Measurements from ENCODE around the gene UQCC5. TPM values are rescaled to one million over a fixed set of nuclear protein-coding genes. Genes with fewer than 3 reads are reported as not detected.

The UQCC5 gene
- polyA plus RNA-seq, 1 donor (not counting 4 experiments of a cell fraction or from before 2014, with no cell fraction given): 20.0 TPM

DNA sequence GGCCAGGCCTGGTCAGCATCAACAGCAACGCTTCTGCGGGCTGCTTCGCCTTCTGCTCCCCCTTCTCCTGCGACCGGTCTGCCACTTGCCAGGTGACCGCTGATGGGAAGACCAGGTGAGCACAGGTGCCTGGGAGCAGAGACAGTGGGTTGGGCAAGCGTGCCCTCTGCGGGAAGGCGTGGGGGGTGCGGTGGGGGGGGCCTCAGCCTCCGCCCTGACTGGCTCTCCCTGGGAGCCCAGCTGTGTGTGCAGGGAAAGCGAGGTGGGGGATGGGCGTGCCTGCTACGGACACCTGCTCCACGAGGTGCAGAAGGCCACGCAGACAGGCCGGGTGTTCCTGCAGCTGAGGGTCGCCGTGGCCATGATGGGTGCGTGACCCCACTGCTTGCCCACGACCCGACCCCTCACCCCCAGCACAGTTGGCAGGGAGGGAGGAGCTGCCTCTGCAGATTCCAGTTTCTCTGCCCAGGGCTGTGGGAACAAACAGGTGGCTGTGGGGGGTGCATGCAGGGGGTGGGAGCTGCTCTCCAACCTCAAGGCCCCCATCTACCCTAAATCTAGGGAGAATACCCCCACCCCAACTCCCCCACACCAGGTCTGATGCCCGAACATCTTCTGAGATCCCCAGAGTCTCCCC lies 32.5 kb upstream of the UQCC5 start:
- H3K9me1 ChIP-seq (ENCODE audit: control insufficient read depth, extremely low read depth, insufficient read depth, low read length): no peaks in the 10 kb centered on the region
- no peak overlapping the region for H3K4me2 ChIP-seq (ENCODE audit: control insufficient read depth, extremely low read depth, insufficient read depth, low read depth, low read length)
- TF ChIP-seq, protein P1, sequence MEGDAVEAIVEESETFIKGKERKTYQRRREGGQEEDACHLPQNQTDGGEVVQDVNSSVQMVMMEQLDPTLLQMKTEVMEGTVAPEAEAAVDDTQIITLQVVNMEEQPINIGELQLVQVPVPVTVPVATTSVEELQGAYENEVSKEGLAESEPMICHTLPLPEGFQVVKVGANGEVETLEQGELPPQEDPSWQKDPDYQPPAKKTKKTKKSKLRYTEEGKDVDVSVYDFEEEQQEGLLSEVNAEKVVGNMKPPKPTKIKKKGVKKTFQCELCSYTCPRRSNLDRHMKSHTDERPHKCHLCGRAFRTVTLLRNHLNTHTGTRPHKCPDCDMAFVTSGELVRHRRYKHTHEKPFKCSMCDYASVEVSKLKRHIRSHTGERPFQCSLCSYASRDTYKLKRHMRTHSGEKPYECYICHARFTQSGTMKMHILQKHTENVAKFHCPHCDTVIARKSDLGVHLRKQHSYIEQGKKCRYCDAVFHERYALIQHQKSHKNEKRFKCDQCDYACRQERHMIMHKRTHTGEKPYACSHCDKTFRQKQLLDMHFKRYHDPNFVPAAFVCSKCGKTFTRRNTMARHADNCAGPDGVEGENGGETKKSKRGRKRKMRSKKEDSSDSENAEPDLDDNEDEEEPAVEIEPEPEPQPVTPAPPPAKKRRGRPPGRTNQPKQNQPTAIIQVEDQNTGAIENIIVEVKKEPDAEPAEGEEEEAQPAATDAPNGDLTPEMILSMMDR (optimal IDR thresholded peaks at IDR 0.05 in 1 of 3, IDR thresholded peaks at IDR 0.05 in 1 of 3, conservative IDR thresholded peaks at IDR 0.05 in 1 of 3; ENCODE audit: extremely low read depth in 1 of 3, insufficient read depth in 2 of 3, low read length in 3 of 3): no peak
- TF ChIP-seq EZH2 (IDR thresholded peaks at IDR 0.05; ENCODE audit: low read length): no peak
- H3K4me1 ChIP-seq (ENCODE audit: control insufficient read depth, extremely low read depth, insufficient read depth, low read length): no peaks in the 10 kb centered on the region
- H3K79me2 ChIP-seq (ENCODE audit: control insufficient read depth, insufficient read depth, low read length): no peaks in the 10 kb centered on the region
- no peak overlapping the region for H3K4me3 ChIP-seq (ENCODE audit: control insufficient read depth in 2 of 3, extremely low read depth in 1 of 3, insufficient read depth in 2 of 3, low read depth in 1 of 3, low read length in 3 of 3)
- H3K27ac ChIP-seq (ENCODE audit: control insufficient read depth, insufficient read depth, low read length): no peak overlapping the region
- H3K27me3 ChIP-seq (ENCODE audit: control insufficient read depth, extremely low read depth, insufficient read depth, low read length): peaks cover 9% of the 10 kb centered on the region
- DNase-seq (ENCODE audit: low read depth, low spot score) (no peak), FAIRE-seq (no peak)
- H3K9me3 ChIP-seq (ENCODE audit: control insufficient read depth, low read depth, low read length): no peaks in the 10 kb centered on the region
- no peaks in the 10 kb centered on the region for H3K36me3 ChIP-seq (ENCODE audit: control insufficient read depth in 2 of 2, extremely low read depth in 1 of 2, insufficient read depth in 2 of 2, low read length in 2 of 2)
- H4K20me1 ChIP-seq (ENCODE audit: control insufficient read depth, extremely low read depth, insufficient read depth, low read length): no peaks in the 10 kb centered on the region
- dilution Hi-C loops (cut with MboI; ENCODE audit: extremely low pct_ligation_motif_present, low sequenced_read_pairs): no loop called here
- H2AFZ ChIP-seq (ENCODE audit: control insufficient read depth, low read length): no peak overlapping the region
- no peak overlapping the region for H3K9ac ChIP-seq (ENCODE audit: control insufficient read depth, extremely low read depth, insufficient read depth, low read length)

DNA sequence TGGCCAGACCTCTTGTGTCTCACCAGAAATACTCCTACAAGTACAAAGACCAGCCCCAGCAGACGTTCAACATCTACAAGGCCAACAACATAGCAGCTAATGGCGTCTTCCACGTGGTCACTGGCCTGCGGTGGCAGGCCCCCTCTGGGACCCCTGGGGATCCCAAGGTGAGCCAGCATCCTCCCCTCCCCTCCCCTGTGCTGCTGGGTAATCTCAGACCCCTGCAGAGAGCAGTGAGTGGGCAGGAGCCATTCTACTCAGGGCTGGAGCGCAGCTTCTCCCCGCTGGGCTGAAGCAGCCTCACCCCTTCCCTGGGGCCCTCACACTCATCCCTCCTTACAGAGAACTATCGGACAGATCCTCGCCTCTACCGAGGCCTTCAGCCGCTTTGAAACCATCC lies 31.4 kb upstream of the UQCC5 start:
- Histone ChIP-seq H2AFZ (ENCODE audit: control insufficient read depth, low read length) (no peak overlapping the region), H3K9me1 (ENCODE audit: control insufficient read depth, extremely low read depth, insufficient read depth, low read length) (no peaks in the 10 kb centered on the region), H3K4me3 (ENCODE audit: control insufficient read depth in 2 of 3, extremely low read depth in 1 of 3, insufficient read depth in 2 of 3, low read depth in 1 of 3, low read length in 3 of 3) (no peak overlapping the region), H3K9ac (ENCODE audit: control insufficient read depth, extremely low read depth, insufficient read depth, low read length) (no peak overlapping the region), H3K4me2 (ENCODE audit: control insufficient read depth, extremely low read depth, insufficient read depth, low read depth, low read length) (no peak overlapping the region), H3K79me2 (ENCODE audit: control insufficient read depth, insufficient read depth, low read length) (no peaks in the 10 kb centered on the region), H3K27me3 (ENCODE audit: control insufficient read depth, extremely low read depth, insufficient read depth, low read length) (peaks cover 12% of the 10 kb centered on the region), H4K20me1 (ENCODE audit: control insufficient read depth, extremely low read depth, insufficient read depth, low read length) (no peaks in the 10 kb centered on the region), H3K27ac (ENCODE audit: control insufficient read depth, insufficient read depth, low read length) (no peak overlapping the region), H3K9me3 (ENCODE audit: control insufficient read depth, low read depth, low read length) (no peaks in the 10 kb centered on the region), H3K4me1 (ENCODE audit: control insufficient read depth, extremely low read depth, insufficient read depth, low read length) (no peaks in the 10 kb centered on the region), H3K36me3 (ENCODE audit: control insufficient read depth in 2 of 2, extremely low read depth in 1 of 2, insufficient read depth in 2 of 2, low read length in 2 of 2) (no peaks in the 10 kb centered on the region)
- no peak for TF ChIP-seq EZH2 (IDR thresholded peaks at IDR 0.05; ENCODE audit: low read length)
- TF ChIP-seq, protein P1 (optimal IDR thresholded peaks at IDR 0.05 in 1 of 3, IDR thresholded peaks at IDR 0.05 in 1 of 3, conservative IDR thresholded peaks at IDR 0.05 in 1 of 3; ENCODE audit: extremely low read depth in 1 of 3, insufficient read depth in 2 of 3, low read length in 3 of 3): no peak
- DNase-seq (ENCODE audit: low read depth, low spot score) (no peak), FAIRE-seq (no peak)
- dilution Hi-C loops (cut with MboI; ENCODE audit: extremely low pct_ligation_motif_present, low sequenced_read_pairs): no loop called here
